ENCODE data around the gene VSIR.

GRCh38 chr10:71784679-71785272, 11.5 kb upstream of the VSIR start:
- TF ChIP-seq CTCF (IDR thresholded peaks at IDR 0.05; ENCODE audit: insufficient read depth, low read length, poor library complexity, severe bottlenecking) (no peak), EZH2phosphoT487 (conservative IDR thresholded peaks at IDR 0.05; ENCODE audit: low read length) (no peak)
